ENCODE data around the gene ABCF1.
A peak's percentile ranks its signal among the peaks of the same experiment; 100 is the strongest.

ABCF1 gene

GRCh38 chr6:30544666-30545272 lies 26.5 kb upstream of the ABCF1 start:
- Histone ChIP-seq H3K9ac (ENCODE audit: low read length) (no peak overlapping the region), H3K4me3 (ENCODE audit: low read length) (no peak overlapping the region), H3K4me1 (ENCODE audit: control insufficient read depth, low read depth, low read length) (peaks cover 3% of the 10 kb centered on the region), H3K9me3 (ENCODE audit: control insufficient read depth, low read depth, low read length) (no peaks in the 10 kb centered on the region), H3K27me3 (ENCODE audit: control insufficient read depth, insufficient read depth, low read length) (no peaks in the 10 kb centered on the region), H3K36me3 (ENCODE audit: control insufficient read depth, low read depth, low read length) (peaks cover 11% of the 10 kb centered on the region), H3K27ac (ENCODE audit: low read length) (no peak overlapping the region)

DNA sequence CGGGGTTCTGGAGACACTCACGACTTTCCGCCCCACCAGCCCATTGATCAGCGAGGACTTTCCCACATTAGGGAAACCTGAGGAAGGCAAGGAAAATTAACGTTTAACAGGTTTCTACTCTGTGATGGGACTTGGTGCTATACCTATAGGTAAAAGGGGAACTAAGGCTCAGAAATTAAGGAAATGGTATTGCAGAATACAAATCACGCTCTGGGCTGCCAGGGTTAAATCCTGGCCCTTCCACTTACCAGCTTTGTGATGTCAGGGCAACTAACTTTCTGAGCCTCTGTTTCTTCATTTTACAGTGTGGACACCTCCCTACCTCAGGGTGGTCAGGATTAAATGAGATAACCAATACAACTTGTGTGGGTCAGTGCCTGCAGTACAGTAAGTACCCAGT lies 23.8 kb upstream of the ABCF1 start:
- no peak overlapping the region for H3K9ac ChIP-seq (ENCODE audit: low read length)
- no peak overlapping the region for H3K4me3 ChIP-seq (ENCODE audit: low read length)
- peaks cover 25% of the 10 kb centered on the region for H3K36me3 ChIP-seq (ENCODE audit: control insufficient read depth, low read depth, low read length)
- no peaks in the 10 kb centered on the region for H3K9me3 ChIP-seq (ENCODE audit: control insufficient read depth, low read depth, low read length)
- no peak overlapping the region for H3K27ac ChIP-seq (ENCODE audit: low read length)
- no peaks in the 10 kb centered on the region for H3K27me3 ChIP-seq (ENCODE audit: control insufficient read depth, insufficient read depth, low read length)
- no peaks in the 10 kb centered on the region for H3K4me1 ChIP-seq (ENCODE audit: control insufficient read depth, low read depth, low read length)

GRCh38 chr6:30548375-30548774 lies 22.9 kb upstream of the ABCF1 start:
- no peaks in the 10 kb centered on the region for H3K4me1 ChIP-seq (ENCODE audit: control insufficient read depth, low read depth, low read length)
- H3K9me3 ChIP-seq (ENCODE audit: control insufficient read depth, low read depth, low read length), result no peaks in the 10 kb centered on the region
- no peak overlapping the region for H3K9ac ChIP-seq (ENCODE audit: low read length)
- H3K4me3 ChIP-seq (ENCODE audit: low read length), result no peak overlapping the region
- H3K27me3 ChIP-seq (ENCODE audit: control insufficient read depth, insufficient read depth, low read length), result no peaks in the 10 kb centered on the region
- no peak overlapping the region for H3K27ac ChIP-seq (ENCODE audit: low read length)
- peaks cover 33% of the 10 kb centered on the region for H3K36me3 ChIP-seq (ENCODE audit: control insufficient read depth, low read depth, low read length)

GRCh38 chr6:30554404-30554803 lies 16.8 kb upstream of the ABCF1 start:
- Histone ChIP-seq H3K9ac (ENCODE audit: low read length) (no peak overlapping the region), H3K27me3 (ENCODE audit: control insufficient read depth, insufficient read depth, low read length) (no peaks in the 10 kb centered on the region), H3K27ac (ENCODE audit: low read length) (no peak overlapping the region), H3K36me3 (ENCODE audit: control insufficient read depth, low read depth, low read length) (peaks cover 30% of the 10 kb centered on the region), H3K4me1 (ENCODE audit: control insufficient read depth, low read depth, low read length) (peaks cover 5% of the 10 kb centered on the region), H3K4me3 (ENCODE audit: low read length) (no peak overlapping the region), H3K9me3 (ENCODE audit: control insufficient read depth, low read depth, low read length) (no peaks in the 10 kb centered on the region)

DNA sequence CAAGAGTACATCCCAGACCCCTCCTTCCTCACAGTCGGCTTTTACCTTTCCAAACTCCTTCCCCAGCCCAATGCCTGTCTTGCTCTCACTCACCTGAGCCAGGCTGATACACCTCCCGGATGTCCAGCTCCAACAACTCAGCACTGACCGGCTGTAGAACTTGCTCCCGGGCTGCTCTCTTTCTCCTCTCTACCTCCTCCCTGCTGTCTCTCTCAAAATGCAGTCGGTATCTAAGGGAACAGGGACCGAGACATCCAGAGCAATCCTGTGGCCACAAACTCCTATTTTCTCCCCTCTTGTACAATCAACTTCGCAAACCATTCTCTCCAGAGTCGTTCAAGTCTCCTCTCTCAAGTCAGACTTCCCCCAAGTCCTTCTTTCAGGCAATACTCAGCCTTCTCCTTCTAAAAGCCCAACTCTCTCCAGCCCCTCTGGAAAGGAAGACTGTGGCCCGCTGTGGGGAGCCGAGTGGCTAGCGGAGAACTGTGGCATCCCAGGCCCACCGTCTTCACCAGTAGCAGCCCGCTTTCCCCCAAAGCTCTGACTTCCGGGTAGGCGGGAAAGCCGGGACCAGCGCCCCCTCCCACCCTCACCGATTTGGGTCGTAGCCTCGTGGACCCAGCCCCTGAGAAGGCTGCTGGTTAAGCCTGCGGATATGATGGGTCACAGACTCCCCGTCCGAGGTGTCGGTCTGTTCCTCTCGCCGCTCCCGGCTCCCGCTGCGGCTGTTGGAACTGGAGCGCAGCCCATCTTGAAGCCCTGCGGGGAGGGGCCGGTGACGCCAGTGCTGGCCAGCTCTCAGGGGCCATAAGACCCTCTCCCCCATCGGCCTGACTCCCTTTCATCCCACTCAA lies 16.1 kb upstream of the ABCF1 start:
- no peaks in the 10 kb centered on the region for H3K9me3 ChIP-seq (ENCODE audit: control insufficient read depth, low read depth, low read length)
- peak overlapping the region; percentile 83 for H3K9ac ChIP-seq (ENCODE audit: low read length)
- H3K4me1 ChIP-seq (ENCODE audit: control insufficient read depth, low read depth, low read length), result peaks cover 5% of the 10 kb centered on the region
- H3K27me3 ChIP-seq (ENCODE audit: control insufficient read depth, insufficient read depth, low read length), result no peaks in the 10 kb centered on the region
- peak overlapping the region; percentile 81 for H3K4me3 ChIP-seq (ENCODE audit: low read length)
- H3K27ac ChIP-seq (ENCODE audit: low read length), result no peak overlapping the region
- H3K36me3 ChIP-seq (ENCODE audit: control insufficient read depth, low read depth, low read length), result peaks cover 29% of the 10 kb centered on the region

- no peak overlapping the region for H3K27ac ChIP-seq (ENCODE audit: low read length)
- H3K4me3 ChIP-seq (ENCODE audit: low read length), result peak overlapping the region; percentile 81
- H3K36me3 ChIP-seq (ENCODE audit: control insufficient read depth, low read depth, low read length), result peaks cover 27% of the 10 kb centered on the region
- H3K27me3 ChIP-seq (ENCODE audit: control insufficient read depth, insufficient read depth, low read length), result no peaks in the 10 kb centered on the region
- no peaks in the 10 kb centered on the region for H3K9me3 ChIP-seq (ENCODE audit: control insufficient read depth, low read depth, low read length)
- H3K4me1 ChIP-seq (ENCODE audit: control insufficient read depth, low read depth, low read length), result peaks cover 5% of the 10 kb centered on the region
- H3K9ac ChIP-seq (ENCODE audit: low read length), result peak overlapping the region; percentile 83
These were observed 15.5 kb upstream of the ABCF1 start for GRCh38 chr6:30555816-30556065.

DNA sequence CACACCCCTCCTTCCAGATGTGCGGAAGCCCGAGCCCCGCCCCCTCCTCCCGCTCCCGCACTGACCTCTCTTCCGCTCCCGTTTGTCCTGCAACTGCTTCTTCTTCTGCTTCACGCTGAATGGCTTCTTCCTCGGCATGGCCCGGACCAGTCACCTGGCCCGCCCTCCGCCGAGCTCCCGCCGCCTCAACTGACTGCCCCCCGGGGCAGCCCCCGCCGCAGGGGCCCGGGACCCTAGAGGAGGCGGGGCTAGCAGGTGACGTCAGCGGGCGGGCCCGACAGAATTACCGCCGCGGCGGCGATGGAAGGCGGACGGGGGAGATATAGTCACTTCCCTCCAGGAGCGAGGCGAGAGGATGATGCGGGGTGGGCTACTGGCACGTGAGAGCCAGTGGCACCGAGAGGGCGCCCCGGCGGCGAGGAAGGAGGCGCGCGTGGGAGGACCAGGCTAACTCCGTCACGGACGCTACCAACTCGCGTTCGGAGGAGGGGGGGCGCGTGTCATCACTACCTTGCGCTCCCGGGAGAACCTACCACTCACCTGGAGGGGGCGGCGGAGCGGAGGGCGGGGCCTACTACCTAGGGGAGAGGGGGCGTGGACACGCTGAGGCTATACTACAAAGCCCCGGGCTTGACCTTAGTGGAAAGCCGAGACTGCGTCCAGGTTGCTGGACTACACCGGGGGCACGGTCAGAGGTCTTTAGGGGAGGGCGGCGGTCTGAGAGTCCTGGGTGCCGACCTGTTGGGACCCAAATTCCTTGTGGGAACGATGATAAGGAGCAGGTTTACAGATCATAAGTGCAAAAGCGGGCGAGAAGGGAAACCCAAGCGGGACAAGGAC lies 15.0 kb upstream of the ABCF1 start, which contains the start of gene GNL1:
Gene GNL1, minus strand, starts transcription at position 424 of the 840 bp plus-strand sequence. Its CDS starts 286 bp downstream, at position 138.
- H3K36me3 ChIP-seq (ENCODE audit: control insufficient read depth, low read depth, low read length), result peaks cover 24% of the 10 kb centered on the region
- H3K27ac ChIP-seq (ENCODE audit: low read length), result peak within 1 kb of the TSS; percentile 79
- peak within 1 kb of the TSS; percentile 81 for H3K4me3 ChIP-seq (ENCODE audit: low read length)
- H3K9ac ChIP-seq (ENCODE audit: low read length), result peak within 1 kb of the TSS; percentile 83
- H3K4me1 ChIP-seq (ENCODE audit: control insufficient read depth, low read depth, low read length), result peaks cover 5% of the 10 kb centered on the region
- no peaks in the 10 kb centered on the region for H3K9me3 ChIP-seq (ENCODE audit: control insufficient read depth, low read depth, low read length)
- H3K27me3 ChIP-seq (ENCODE audit: control insufficient read depth, insufficient read depth, low read length), result no peaks in the 10 kb centered on the region

DNA sequence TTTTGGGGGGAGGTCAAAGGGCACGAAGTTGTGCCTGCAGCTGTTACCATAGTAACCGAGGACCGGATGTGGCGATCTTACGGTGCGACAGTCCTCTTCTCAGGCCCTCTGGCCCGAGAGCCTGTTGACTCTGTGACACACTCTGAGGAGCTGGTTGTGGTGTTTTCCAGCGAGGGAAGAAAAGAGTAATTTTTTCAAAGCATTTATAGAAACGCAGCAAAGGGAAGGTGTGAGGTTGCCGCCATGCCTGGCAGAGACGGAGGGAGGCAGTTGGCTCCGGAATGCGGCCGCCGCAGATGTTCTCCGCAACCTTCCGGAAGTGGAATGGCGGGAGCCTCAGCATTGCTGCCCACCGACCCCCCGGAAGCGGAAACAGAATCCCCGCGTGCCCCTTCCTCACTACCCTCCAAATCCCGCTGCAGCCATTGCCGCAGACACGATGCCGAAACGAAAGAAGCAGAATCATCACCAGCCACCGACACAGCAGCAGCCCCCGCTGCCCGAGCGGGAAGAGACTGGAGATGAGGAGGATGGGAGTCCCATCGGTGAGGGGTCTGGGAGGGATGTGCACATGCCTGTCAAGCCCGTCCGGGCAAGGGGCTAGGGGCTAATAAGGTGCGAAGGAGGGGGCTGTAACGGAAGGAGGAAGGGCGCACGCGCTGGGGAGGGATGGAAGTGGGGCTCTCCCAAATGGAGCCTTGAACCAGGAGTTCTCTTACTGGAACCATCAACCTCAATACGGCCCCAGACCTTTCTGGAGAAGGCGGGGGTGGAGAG lies 14.1 kb upstream of the ABCF1 start, which contains the start of gene PRR3:
Gene PRR3, plus strand, starts transcription at position 390 of the 777 bp plus-strand sequence. Its CDS starts 50 bp downstream, at position 440.
- peak within 1 kb of the TSS; percentile 83 for H3K9ac ChIP-seq (ENCODE audit: low read length)
- H3K4me1 ChIP-seq (ENCODE audit: control insufficient read depth, low read depth, low read length), result peaks cover 5% of the 10 kb centered on the region
- H3K27ac ChIP-seq (ENCODE audit: low read length), result peak within 1 kb of the TSS; percentile 79
- H3K36me3 ChIP-seq (ENCODE audit: control insufficient read depth, low read depth, low read length), result peaks cover 19% of the 10 kb centered on the region
- no peaks in the 10 kb centered on the region for H3K27me3 ChIP-seq (ENCODE audit: control insufficient read depth, insufficient read depth, low read length)
- peak within 1 kb of the TSS; percentile 81 for H3K4me3 ChIP-seq (ENCODE audit: low read length)
- H3K9me3 ChIP-seq (ENCODE audit: control insufficient read depth, low read depth, low read length), result no peaks in the 10 kb centered on the region

- Histone ChIP-seq H3K9ac (ENCODE audit: low read length) (peak overlapping the region; percentile 83), H3K4me3 (ENCODE audit: low read length) (peak overlapping the region; percentile 81), H3K36me3 (ENCODE audit: control insufficient read depth, low read depth, low read length) (peaks cover 21% of the 10 kb centered on the region), H3K27me3 (ENCODE audit: control insufficient read depth, insufficient read depth, low read length) (no peaks in the 10 kb centered on the region), H3K4me1 (ENCODE audit: control insufficient read depth, low read depth, low read length) (peaks cover 5% of the 10 kb centered on the region), H3K27ac (ENCODE audit: low read length) (peak overlapping the region; percentile 79), H3K9me3 (ENCODE audit: control insufficient read depth, low read depth, low read length) (no peaks in the 10 kb centered on the region)
These were observed 13.6 kb upstream of the ABCF1 start for GRCh38 chr6:30557683-30557981.

GRCh38 chr6:30560930-30561329 lies 10.3 kb upstream of the ABCF1 start:
- Histone ChIP-seq H3K27ac (ENCODE audit: low read length) (no peak overlapping the region), H3K9ac (ENCODE audit: low read length) (no peak overlapping the region), H3K27me3 (ENCODE audit: control insufficient read depth, insufficient read depth, low read length) (no peaks in the 10 kb centered on the region), H3K9me3 (ENCODE audit: control insufficient read depth, low read depth, low read length) (no peaks in the 10 kb centered on the region), H3K4me3 (ENCODE audit: low read length) (no peak overlapping the region), H3K36me3 (ENCODE audit: control insufficient read depth, low read depth, low read length) (peaks cover 14% of the 10 kb centered on the region), H3K4me1 (ENCODE audit: control insufficient read depth, low read depth, low read length) (no peaks in the 10 kb centered on the region)
